NCI-H1417 (cell line): ENCODE results near the gene DTD2.
"Not testable (repeated sequence)": the region's sequence is repeated elsewhere in the genome, so short reads cannot be mapped to it uniquely, and the experiment has no call there.

Experiments
- DNase-seq, 3 experiments: peaks; one replicate each; lab custom pipeline; 2025; lab: John Stamatoyannopoulos, UW

Gene DTD2

GRCh38 chr14:31441273-31442111 lies 15.8 kb downstream of the DTD2 start:
- DNase-seq, result no peak

GRCh38 chr14:31440280-31440679 lies 17.0 kb downstream of the DTD2 start:
- no peak for DNase-seq

- DNase-seq, result no peak
Observed at GRCh38 chr14:31439561-31439960, 17.7 kb downstream of the DTD2 start.

- DNase-seq, result not testable (repeated sequence)
Observed at GRCh38 chr14:31437045-31437691, 20.1 kb downstream of the DTD2 start.

- no peak for DNase-seq
Observed at GRCh38 chr14:31435276-31435675, 22.0 kb downstream of the DTD2 start.

- DNase-seq, result no peak
Observed at GRCh38 chr14:31430634-31431264, 26.6 kb downstream of the DTD2 start.

- DNase-seq, result no peak
Observed at GRCh38 chr14:31429791-31430190, 27.5 kb downstream of the DTD2 start.

GRCh38 chr14:31428011-31428410 lies 29.3 kb downstream of the DTD2 start:
- no peak for DNase-seq

- DNase-seq, result no peak
Observed at GRCh38 chr14:31426663-31427062, 30.6 kb downstream of the DTD2 start.

- DNase-seq, result no peak
Observed at GRCh38 chr14:31425905-31426304, 31.4 kb downstream of the DTD2 start.

- DNase-seq, result no peak
Observed at GRCh38 chr14:31421200-31421599, 36.1 kb downstream of the DTD2 start.

GRCh38 chr14:31420319-31421111 lies 36.8 kb downstream of the DTD2 start, which contains the start of gene HEATR5A:
TSS of gene HEATR5A (minus strand) at chr14:31420550. CDS start at chr14:31402975, 17,575 bp downstream.
- peak; percentile 93 to 96 (median 95) for DNase-seq

- peak; percentile 64 to 86 (median 78) for DNase-seq
Observed at GRCh38 chr14:31419967-31420318, 37.4 kb downstream of the DTD2 start.

GRCh38 chr14:31419179-31419966 lies 37.9 kb downstream of the DTD2 start:
- DNase-seq, result peak in 1 of 3 experiments; percentile 46

GRCh38 chr14:31418440-31418839 lies 38.9 kb downstream of the DTD2 start:
- no peak for DNase-seq

- no peak for DNase-seq
Observed at GRCh38 chr14:31414190-31414833, 43.0 kb downstream of the DTD2 start.

- DNase-seq, result no peak
Observed at GRCh38 chr14:31411218-31411727, 46.0 kb downstream of the DTD2 start.

- DNase-seq, result no peak
Observed at GRCh38 chr14:31410048-31410650, 47.2 kb downstream of the DTD2 start.

- no peak for DNase-seq
Observed at GRCh38 chr14:31408421-31408820, 48.9 kb downstream of the DTD2 start.

GRCh38 chr14:31405599-31406232 lies 51.6 kb downstream of the DTD2 start:
- DNase-seq, result no peak
